ENCODE data around the gene TNFAIP3.

TNFAIP3 gene

GRCh38 chr6:137931849-137932465, 64.9 kb downstream of the TNFAIP3 start:
- TF ChIP-seq, protein P1, sequence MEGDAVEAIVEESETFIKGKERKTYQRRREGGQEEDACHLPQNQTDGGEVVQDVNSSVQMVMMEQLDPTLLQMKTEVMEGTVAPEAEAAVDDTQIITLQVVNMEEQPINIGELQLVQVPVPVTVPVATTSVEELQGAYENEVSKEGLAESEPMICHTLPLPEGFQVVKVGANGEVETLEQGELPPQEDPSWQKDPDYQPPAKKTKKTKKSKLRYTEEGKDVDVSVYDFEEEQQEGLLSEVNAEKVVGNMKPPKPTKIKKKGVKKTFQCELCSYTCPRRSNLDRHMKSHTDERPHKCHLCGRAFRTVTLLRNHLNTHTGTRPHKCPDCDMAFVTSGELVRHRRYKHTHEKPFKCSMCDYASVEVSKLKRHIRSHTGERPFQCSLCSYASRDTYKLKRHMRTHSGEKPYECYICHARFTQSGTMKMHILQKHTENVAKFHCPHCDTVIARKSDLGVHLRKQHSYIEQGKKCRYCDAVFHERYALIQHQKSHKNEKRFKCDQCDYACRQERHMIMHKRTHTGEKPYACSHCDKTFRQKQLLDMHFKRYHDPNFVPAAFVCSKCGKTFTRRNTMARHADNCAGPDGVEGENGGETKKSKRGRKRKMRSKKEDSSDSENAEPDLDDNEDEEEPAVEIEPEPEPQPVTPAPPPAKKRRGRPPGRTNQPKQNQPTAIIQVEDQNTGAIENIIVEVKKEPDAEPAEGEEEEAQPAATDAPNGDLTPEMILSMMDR (IDR thresholded peaks at IDR 0.05; ENCODE audit: extremely low read depth, missing control alignments): no peak
- no peak for DNase-seq (ENCODE audit: low spot score)

Measured in GM20000 (cell line).